SK-N-SH treated with all-trans-retinoic acid at 6 μM for 48 hours (cell line): ENCODE data around the gene RPL3.

Source experiments
- ATAC-seq: fragments of 200-7000 bp; cut with Tn5 transposase; 3 replicates; pipeline ENCODE4 v1.9.1; 2020; ENCODE audit warnings: mild to moderate bottlenecking, moderate library complexity
- ARNTL ChIP-seq: fragments of 450-650 bp; formaldehyde crosslinking; IDR thresholded peaks from 2 replicates; pipeline ENCODE4 v1.5.0; 2020; ENCODE audit warnings: low read depth, mild to moderate bottlenecking, moderate library complexity, borderline replicate concordance
- CREB5 ChIP-seq: fragments of 250-450 bp; sonication (Bioruptor Pico); IDR thresholded peaks from 2 replicates; pipeline ENCODE4 v1.5.1; 2020; ENCODE audit warnings: low read depth, mild to moderate bottlenecking, moderate library complexity
- CSDC2 ChIP-seq: fragments of 250-450 bp; sonication (Bioruptor Pico); IDR thresholded peaks from 2 replicates; pipeline ENCODE4 v1.5.0; 2020; ENCODE audit warnings: mild to moderate bottlenecking, moderate library complexity
- CSRNP3 ChIP-seq: fragments of 250-450 bp; sonication (Bioruptor Pico); IDR thresholded peaks from 2 replicates; pipeline ENCODE4 v1.5.1; 2021; ENCODE audit warnings: mild to moderate bottlenecking, moderate library complexity
- ESRRG ChIP-seq: fragments of 250-450 bp; sonication (Bioruptor Pico); IDR thresholded peaks from 2 replicates; pipeline ENCODE4 v1.6.1; 2021; ENCODE audit warnings: mild to moderate bottlenecking
- GLIS3 ChIP-seq: fragments of 250-450 bp; sonication (Bioruptor Pico); IDR thresholded peaks from 2 replicates; pipeline ENCODE4 v1.5.0; 2020; ENCODE audit warnings: mild to moderate bottlenecking, moderate library complexity
- ISL1 ChIP-seq: fragments of 250-450 bp; sonication (Bioruptor Pico); IDR thresholded peaks from 2 replicates; pipeline ENCODE4 v2.1.2; 2022; ENCODE audit warnings: mild to moderate bottlenecking, moderate library complexity
- OSR1 ChIP-seq: fragments of 250-450 bp; sonication (Bioruptor Pico); IDR thresholded peaks from 2 replicates; pipeline ENCODE4 v1.8.0; 2022; ENCODE audit warnings: moderate library complexity, mild to moderate bottlenecking, inconsistent platforms
- PATZ1 ChIP-seq: fragments of 250-450 bp; sonication (Bioruptor Pico); IDR thresholded peaks from 2 replicates; pipeline ENCODE4 v1.8.0; 2020; ENCODE audit warnings: mild to moderate bottlenecking, moderate library complexity, borderline replicate concordance
- POU6F1 ChIP-seq: fragments of 250-450 bp; sonication (Bioruptor Pico); IDR thresholded peaks from 2 replicates; pipeline ENCODE4 v1.8.0; 2021; ENCODE audit warnings: low read depth, mild to moderate bottlenecking, moderate library complexity, borderline replicate concordance
- PPARA ChIP-seq: fragments of 250-450 bp; sonication (Bioruptor Pico); IDR thresholded peaks from 2 replicates; pipeline ENCODE4 v1.5.0; 2020; ENCODE audit warnings: mild to moderate bottlenecking, borderline replicate concordance
- RARB ChIP-seq: fragments of 250-450 bp; sonication (Bioruptor Pico); IDR thresholded peaks from 2 replicates; pipeline ENCODE4 v1.8.0; 2021; ENCODE audit warnings: mild to moderate bottlenecking, moderate library complexity
- SNAI2 ChIP-seq: fragments of 250-450 bp; sonication (Bioruptor Pico); IDR thresholded peaks from 2 replicates; pipeline ENCODE4 v1.5.0; 2020; ENCODE audit warnings: mild to moderate bottlenecking, moderate library complexity
- TOX ChIP-seq: fragments of 250-450 bp; sonication (Bioruptor Pico); IDR thresholded peaks from 2 replicates; pipeline ENCODE4 v1.8.0; 2021; ENCODE audit warnings: mild to moderate bottlenecking, moderate library complexity, borderline replicate concordance
- TSHZ2 ChIP-seq: fragments of 250-450 bp; sonication (Bioruptor Pico); IDR thresholded peaks from 2 replicates; pipeline ENCODE4 v1.5.0; 2020; ENCODE audit warnings: mild to moderate bottlenecking, moderate library complexity
- ZC3H10 ChIP-seq: fragments of 250-450 bp; sonication (Bioruptor Pico); IDR thresholded peaks from 2 replicates; pipeline ENCODE4 v1.5.1; 2021; ENCODE audit warnings: mild to moderate bottlenecking, moderate library complexity
- ZFP3 ChIP-seq: fragments of 250-450 bp; sonication (Bioruptor Pico); IDR thresholded peaks from 2 replicates; pipeline ENCODE4 v1.5.0; 2020; ENCODE audit warnings: mild to moderate bottlenecking, moderate library complexity
- ZFP30 ChIP-seq: fragments of 450-650 bp; formaldehyde crosslinking; IDR thresholded peaks from 2 replicates; pipeline ENCODE4 v1.5.0; 2022; ENCODE audit warnings: mild to moderate bottlenecking, moderate library complexity
- ZNF565 ChIP-seq: fragments of 450-650 bp; formaldehyde crosslinking; conservative IDR thresholded peaks from 2 replicates; pipeline ENCODE4 v1.5.0; 2020; ENCODE audit warnings: low read depth, mild to moderate bottlenecking, moderate library complexity
- ZNF70 ChIP-seq: fragments of 450-650 bp; formaldehyde crosslinking; IDR thresholded peaks from 2 replicates; pipeline ENCODE4 v1.5.0; 2020; ENCODE audit warnings: mild to moderate bottlenecking, moderate library complexity
- ZNF8 ChIP-seq: fragments of 450-650 bp; formaldehyde crosslinking; IDR thresholded peaks from 2 replicates; pipeline ENCODE4 v1.5.0; 2020; ENCODE audit warnings: mild to moderate bottlenecking, moderate library complexity

Gene RPL3

GRCh38 chr22:39319284-39320022, at the start of gene RPL3:
Gene RPL3 (minus strand): TSS chr22:39319623. CDS start chr22:39319597, 26 bp downstream.
- TF ChIP-seq OSR1 (no peak), ISL1 (no peak), CSDC2 (CRISPR knock-in tag) (no peak), ZNF70 (no peak), TSHZ2 (CRISPR knock-in tag) (no peak), SNAI2 (CRISPR knock-in tag) (no peak), GLIS3 (CRISPR knock-in tag) (0 out of 2 replicates have a peak, but pooled peaks have one; percentile 11)
- peak; percentile 75 for ATAC-seq

GRCh38 chr22:39369186-39369585, 49.8 kb upstream of the RPL3 start:
- ATAC-seq, result no peak
- no peak for TF ChIP-seq ISL1

GRCh38 chr22:39368461-39368911, 49.1 kb upstream of the RPL3 start:
- no peak for ATAC-seq
- no peak for TF ChIP-seq ZC3H10 (CRISPR knock-in tag)
- TF ChIP-seq ZNF8 (CRISPR knock-in tag), result no peak
- TF ChIP-seq PPARA (CRISPR knock-in tag), result no peak
- TF ChIP-seq ISL1, result no peak
- TF ChIP-seq ZNF70, result no peak
- TF ChIP-seq ESRRG (CRISPR knock-in tag), result no peak
- TF ChIP-seq, all 23 proteins: peak for 0

- ATAC-seq, result no peak
- TF ChIP-seq RARB (no peak), OSR1 (no peak), POU6F1 (CRISPR knock-in tag) (no peak), ZC3H10 (CRISPR knock-in tag) (no peak), ZNF70 (no peak), CSDC2 (CRISPR knock-in tag) (no peak), CSRNP3 (CRISPR knock-in tag) (no peak), ARNTL (CRISPR knock-in tag) (no peak), ZFP30 (CRISPR knock-in tag) (no peak)
These were observed 47.6 kb upstream of the RPL3 start for GRCh38 chr22:39367035-39367434.

- no peak for ATAC-seq
- TF ChIP-seq ZNF8 (CRISPR knock-in tag) (no peak), GLIS3 (CRISPR knock-in tag) (no peak), POU6F1 (CRISPR knock-in tag) (no peak), ZNF565 (CRISPR knock-in tag) (no peak), ZC3H10 (CRISPR knock-in tag) (no peak), TSHZ2 (CRISPR knock-in tag) (no peak), ESRRG (CRISPR knock-in tag) (no peak), TOX (no peak), ZFP3 (CRISPR knock-in tag) (no peak), PATZ1 (CRISPR knock-in tag) (no peak), CREB5 (CRISPR knock-in tag) (no peak)
These were observed 46.0 kb upstream of the RPL3 start for GRCh38 chr22:39365492-39365780.
